ENCODE measurements around the gene AFF3. TPM values are rescaled to one million over a fixed set of nuclear protein-coding genes. Genes with fewer than 3 reads are reported as not detected.

The AFF3 gene
- total and polyA plus RNA-seq, 2 of the 13 experiments (the other 11 are each of a cell fraction or from before 2014, with no cell fraction given) = not detected

GRCh38 chr2:99863236-99863902 is 279.0 kb downstream of the AFF3 start (continued):
- TF ChIP-seq ZNF800 (CRISPR knock-in tag; IDR thresholded peaks at IDR 0.05) = no peak
- no peak for TF ChIP-seq ZBTB3 (CRISPR knock-in tag; IDR thresholded peaks at IDR 0.05; ENCODE audit: borderline replicate concordance, low read depth)
- no peak for TF ChIP-seq ZBTB43 (CRISPR knock-in tag; conservative IDR thresholded peaks at IDR 0.05)
- TF ChIP-seq MAFF (IDR thresholded peaks at IDR 0.05; ENCODE audit: low read depth, low read length) = no peak

GRCh38 chr2:99862566-99862965 is 279.8 kb downstream of the AFF3 start:
- DNase-seq (ENCODE audit: low spot score) = no peak
- no peaks in the 10 kb centered on the region for H3K9me3 ChIP-seq (ENCODE audit: low read length)
- H3K79me2 ChIP-seq (ENCODE audit: insufficient read depth, low read length) = no peaks in the 10 kb centered on the region
- no peak overlapping the region for H3K4me3 ChIP-seq (replicated peaks in 1 of 3; ENCODE audit: insufficient read depth in 1 of 3, low read depth in 2 of 3, low read length in 3 of 3)
- in situ Hi-C loops (cut with HindIII; ENCODE audit: extremely low pct_ligation_motif_present, low pct_unique_long_range_greater_than_20kb) (no loop called here), intact Hi-C loops (cut with micrococcal nuclease; ENCODE audit: unreplicated experiment) (no loop called here)
- ChIA-PET CTCF (ENCODE audit: low intra/inter-chr PET ratio, low total read pairs) (no interaction called here), POLR2A (no interaction called here)
- no peaks in the 10 kb centered on the region for H3K4me1 ChIP-seq (ENCODE audit: insufficient read depth, low read length)
- no peak overlapping the region for H3K4me2 ChIP-seq (ENCODE audit: low read depth, low read length)
- H3K27me3 ChIP-seq (ENCODE audit: control insufficient read depth in 1 of 2, insufficient read depth in 2 of 2, low read length in 2 of 2) = no peaks in the 10 kb centered on the region
- 9% methylated on average over 3 of the region's 3 CpGs for WGBS (ENCODE audit: low lambda C conversion rate)
- H2AFZ ChIP-seq (ENCODE audit: low read length) = no peak overlapping the region
- no peaks in the 10 kb centered on the region for H4K20me1 ChIP-seq (ENCODE audit: insufficient read depth, low read length)
- BruUV-seq (replicated peaks) = no TSS peak
- H3K9ac ChIP-seq (ENCODE audit: insufficient read depth, low read depth, low read length) = no peak overlapping the region
- H3K27ac ChIP-seq (ENCODE audit: extremely low read length, insufficient read depth, low read length) = no peak overlapping the region
- no peak for FAIRE-seq
- ATAC-seq = no peak
- H3K36me3 ChIP-seq (replicated peaks in 1 of 2; ENCODE audit: control insufficient read depth in 1 of 2, insufficient read depth in 2 of 2, low read length in 2 of 2) = no peaks in the 10 kb centered on the region
- TF ChIP-seq YEATS4 (CRISPR knock-in tag; IDR thresholded peaks at IDR 0.05; ENCODE audit: borderline replicate concordance) = no peak
- TF ChIP-seq, protein P1, sequence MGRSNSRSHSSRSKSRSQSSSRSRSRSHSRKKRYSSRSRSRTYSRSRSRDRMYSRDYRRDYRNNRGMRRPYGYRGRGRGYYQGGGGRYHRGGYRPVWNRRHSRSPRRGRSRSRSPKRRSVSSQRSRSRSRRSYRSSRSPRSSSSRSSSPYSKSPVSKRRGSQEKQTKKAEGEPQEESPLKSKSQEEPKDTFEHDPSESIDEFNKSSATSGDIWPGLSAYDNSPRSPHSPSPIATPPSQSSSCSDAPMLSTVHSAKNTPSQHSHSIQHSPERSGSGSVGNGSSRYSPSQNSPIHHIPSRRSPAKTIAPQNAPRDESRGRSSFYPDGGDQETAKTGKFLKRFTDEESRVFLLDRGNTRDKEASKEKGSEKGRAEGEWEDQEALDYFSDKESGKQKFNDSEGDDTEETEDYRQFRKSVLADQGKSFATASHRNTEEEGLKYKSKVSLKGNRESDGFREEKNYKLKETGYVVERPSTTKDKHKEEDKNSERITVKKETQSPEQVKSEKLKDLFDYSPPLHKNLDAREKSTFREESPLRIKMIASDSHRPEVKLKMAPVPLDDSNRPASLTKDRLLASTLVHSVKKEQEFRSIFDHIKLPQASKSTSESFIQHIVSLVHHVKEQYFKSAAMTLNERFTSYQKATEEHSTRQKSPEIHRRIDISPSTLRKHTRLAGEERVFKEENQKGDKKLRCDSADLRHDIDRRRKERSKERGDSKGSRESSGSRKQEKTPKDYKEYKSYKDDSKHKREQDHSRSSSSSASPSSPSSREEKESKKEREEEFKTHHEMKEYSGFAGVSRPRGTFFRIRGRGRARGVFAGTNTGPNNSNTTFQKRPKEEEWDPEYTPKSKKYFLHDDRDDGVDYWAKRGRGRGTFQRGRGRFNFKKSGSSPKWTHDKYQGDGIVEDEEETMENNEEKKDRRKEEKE (IDR thresholded peaks at IDR 0.05) = no peak
- TF ChIP-seq, protein P2, sequence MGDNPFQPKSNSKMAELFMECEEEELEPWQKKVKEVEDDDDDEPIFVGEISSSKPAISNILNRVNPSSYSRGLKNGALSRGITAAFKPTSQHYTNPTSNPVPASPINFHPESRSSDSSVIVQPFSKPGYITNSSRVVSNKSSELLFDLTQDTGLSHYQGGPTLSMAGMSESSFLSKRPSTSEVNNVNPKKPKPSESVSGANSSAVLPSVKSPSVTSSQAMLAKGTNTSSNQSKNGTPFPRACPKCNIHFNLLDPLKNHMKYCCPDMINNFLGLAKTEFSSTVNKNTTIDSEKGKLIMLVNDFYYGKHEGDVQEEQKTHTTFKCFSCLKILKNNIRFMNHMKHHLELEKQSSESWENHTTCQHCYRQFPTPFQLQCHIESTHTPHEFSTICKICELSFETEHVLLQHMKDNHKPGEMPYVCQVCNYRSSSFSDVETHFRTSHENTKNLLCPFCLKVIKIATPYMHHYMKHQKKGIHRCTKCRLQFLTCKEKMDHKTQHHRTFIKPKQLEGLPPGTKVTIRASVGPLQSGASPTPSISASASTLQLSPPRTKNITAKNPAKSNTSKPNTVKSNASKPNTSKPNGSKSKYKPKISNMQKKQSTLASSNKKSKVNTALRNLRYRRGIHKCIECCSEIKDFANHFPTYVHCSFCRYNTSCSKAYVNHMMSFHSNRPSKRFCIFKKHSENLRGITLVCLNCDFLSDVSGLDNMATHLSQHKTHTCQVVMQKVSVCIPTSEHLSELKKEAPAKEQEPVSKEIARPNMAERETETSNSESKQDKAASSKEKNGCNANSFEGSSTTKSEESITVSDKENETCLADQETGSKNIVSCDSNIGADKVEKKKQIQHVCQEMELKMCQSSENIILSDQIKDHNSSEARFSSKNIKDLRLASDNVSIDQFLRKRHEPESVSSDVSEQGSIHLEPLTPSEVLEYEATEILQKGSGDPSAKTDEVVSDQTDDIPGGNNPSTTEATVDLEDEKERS (CRISPR knock-in tag; IDR thresholded peaks at IDR 0.05) = no peak
- TF ChIP-seq ZNF776 (CRISPR knock-in tag; IDR thresholded peaks at IDR 0.05) = no peak
- TF ChIP-seq, protein P3, sequence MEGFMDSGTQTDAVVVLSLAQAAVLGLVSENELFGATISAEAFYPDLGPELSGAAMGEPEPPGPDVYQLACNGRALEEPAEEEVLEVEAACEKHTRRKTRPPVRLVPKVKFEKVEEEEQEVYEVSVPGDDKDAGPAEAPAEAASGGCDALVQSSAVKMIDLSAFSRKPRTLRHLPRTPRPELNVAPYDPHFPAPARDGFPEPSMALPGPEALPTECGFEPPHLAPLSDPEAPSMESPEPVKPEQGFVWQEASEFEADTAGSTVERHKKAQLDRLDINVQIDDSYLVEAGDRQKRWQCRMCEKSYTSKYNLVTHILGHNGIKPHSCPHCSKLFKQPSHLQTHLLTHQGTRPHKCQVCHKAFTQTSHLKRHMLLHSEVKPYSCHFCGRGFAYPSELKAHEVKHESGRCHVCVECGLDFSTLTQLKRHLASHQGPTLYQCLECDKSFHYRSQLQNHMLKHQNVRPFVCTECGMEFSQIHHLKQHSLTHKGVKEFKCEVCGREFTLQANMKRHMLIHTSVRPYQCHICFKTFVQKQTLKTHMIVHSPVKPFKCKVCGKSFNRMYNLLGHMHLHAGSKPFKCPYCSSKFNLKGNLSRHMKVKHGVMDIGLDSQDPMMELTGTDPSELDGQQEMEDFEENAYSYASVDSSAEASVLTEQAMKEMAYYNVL (CRISPR knock-in tag; IDR thresholded peaks at IDR 0.05; ENCODE audit: borderline replicate concordance) = no peak
- no peak for TF ChIP-seq CBX5 (CRISPR knock-in tag; IDR thresholded peaks at IDR 0.05; ENCODE audit: borderline replicate concordance)

Measured in HepG2 (cell line).